CD4-positive, alpha-beta T cell treated with Interleukin-15 for 1 hour (primary cell): ENCODE measurements around the gene PHF19.
A peak's percentile ranks its signal among the peaks of the same experiment; 100 is the strongest.

Source experiments
- DNase-seq: peaks from one replicate; pipeline ENCODE4 v3.0.0-alpha.2; 2020

PHF19 gene

GRCh38 chr9:120913647-120914264 is 36.8 kb upstream of the PHF19 start:
- no peak for DNase-seq

- no peak for DNase-seq
These were observed 36.1 kb upstream of the PHF19 start for GRCh38 chr9:120912958-120913646.

GRCh38 chr9:120911295-120911837 is 34.4 kb upstream of the PHF19 start:
- no peak for DNase-seq

GRCh38 chr9:120910643-120911042 is 33.7 kb upstream of the PHF19 start:
- no peak for DNase-seq

GRCh38 chr9:120909904-120910303 is 32.9 kb upstream of the PHF19 start:
- peak; percentile 61 for DNase-seq

GRCh38 chr9:120905315-120906164 is 28.6 kb upstream of the PHF19 start:
- DNase-seq, result peak; percentile 52

- DNase-seq, result no peak
These were observed 28.0 kb upstream of the PHF19 start for GRCh38 chr9:120904978-120905301.

GRCh38 chr9:120904061-120904977 is 27.3 kb upstream of the PHF19 start:
- peak; percentile 81 for DNase-seq

- DNase-seq, result peak; percentile 36
These were observed 25.9 kb upstream of the PHF19 start for GRCh38 chr9:120902569-120903535.

GRCh38 chr9:120901755-120902568 is 25.0 kb upstream of the PHF19 start:
- no peak for DNase-seq

GRCh38 chr9:120900824-120901223 is 23.8 kb upstream of the PHF19 start:
- no peak for DNase-seq

GRCh38 chr9:120899490-120900068 is 22.6 kb upstream of the PHF19 start:
- no peak for DNase-seq

- DNase-seq, result no peak
These were observed 21.4 kb upstream of the PHF19 start for GRCh38 chr9:120898396-120898795.

GRCh38 chr9:120895951-120896350 is 19.0 kb upstream of the PHF19 start:
- no peak for DNase-seq

GRCh38 chr9:120894321-120895148 is 17.5 kb upstream of the PHF19 start:
- no peak for DNase-seq

GRCh38 chr9:120893611-120894307 is 16.8 kb upstream of the PHF19 start:
- no peak for DNase-seq

- DNase-seq, result peak; percentile 73
These were observed 16.0 kb upstream of the PHF19 start for GRCh38 chr9:120892748-120893610.
